K562 (cell line): ENCODE data around the gene ANKRD12. TPM values are rescaled to one million over a fixed set of nuclear protein-coding genes. Genes with fewer than 3 reads are reported as not detected.

Experiments used
- ARID2 ChIP-seq: fragments of 450-650 bp; IDR thresholded peaks from 2 replicates; pipeline ENCODE4 v1.6.1; 2017; ENCODE audit warnings: antibody characterized with exemption, mild to moderate bottlenecking
- ARID4B ChIP-seq: sonication (generic); formaldehyde crosslinking; IDR thresholded peaks from 2 replicates; pipeline ENCODE4 v1.8.0; 2022; ENCODE audit warnings: mild to moderate bottlenecking, missing genetic modification reagents
- CREB1 ChIP-seq, 2 experiments: sonication (generic) in 1 of 2; formaldehyde crosslinking in 1 of 2; IDR thresholded peaks; 2 replicates each; pipeline versions ENCODE4 v1.6.1 to v1.8.0; 2012 to 2022; ENCODE audit warnings: inconsistent platforms in 1 of 2, mild to moderate bottlenecking in 1 of 2, missing genetic modification reagents in 1 of 2, moderate library complexity in 1 of 2
- MITF ChIP-seq: IDR thresholded peaks from 2 replicates; pipeline ENCODE4 v1.6.1; 2014; ENCODE audit warnings: antibody characterized with exemption
- MYC ChIP-seq, 2 experiments: fragments of 250-450 bp in 1 of 2; sonication (Bioruptor Pico) in 1 of 2; IDR thresholded peaks; 2 replicates each; pipeline versions ENCODE4 v1.5.1 to v1.6.1; 2012 to 2021; ENCODE audit warnings: low read depth in 2 of 2, borderline replicate concordance in 1 of 2, improper control_type of control experiment in 1 of 2, low read length in 1 of 2, mild to moderate bottlenecking in 1 of 2, moderate library complexity in 1 of 2
- RERE ChIP-seq: sonication (generic); formaldehyde crosslinking; IDR thresholded peaks from 2 replicates; pipeline ENCODE4 v1.8.0; 2023; ENCODE audit warnings: missing genetic modification reagents, mild to moderate bottlenecking, borderline replicate concordance
- SREBF2 ChIP-seq: sonication (generic); formaldehyde crosslinking; IDR thresholded peaks from 2 replicates; pipeline ENCODE4 v1.4.0; 2020; ENCODE audit warnings: mild to moderate bottlenecking, missing genetic modification reagents
- ZBTB7A ChIP-seq: IDR thresholded peaks from 2 replicates; pipeline ENCODE4 v1.6.1; 2011; ENCODE audit warnings: low read depth, mild to moderate bottlenecking, low read length, moderate library complexity, borderline replicate concordance; ENCODE audit not compliant: control insufficient read depth
- ZNF146 ChIP-seq: IDR thresholded peaks from one replicate; pipeline ENCODE4 v1.6.1; 2018; ENCODE audit warnings: missing compliant biosample characterization; ENCODE audit not compliant: unreplicated experiment
- ZNF24 ChIP-seq: fragments of 450-650 bp; IDR thresholded peaks from 2 replicates; pipeline ENCODE4 v1.6.1; 2016
- ZNF395 ChIP-seq: fragments of 200-800 bp; sonication (Bioruptor generic); IDR thresholded peaks from 2 replicates; pipeline ENCODE4 v1.6.1; 2017; ENCODE audit warnings: missing genetic modification characterization, missing compliant biosample characterization
- polyA plus RNA-seq, 8 experiments: library from polyadenylated mRNA; depleted of rRNA in 4 of 8; stranded (reverse) in 5 of 8; unstranded in 3 of 8; fragments of >200 nt; fragmentation: Nextera tagmentation in 2 of 8; fragmentation: Illumina TruSeq in 1 of 8; extraction: Ambion mirVana in 2 of 8; extraction: Trizol in 1 of 8; gene quantifications; 2 replicates each; pipeline versions ENCODE4 v1.2.1 to v1.2.3, GENCODE V29; 2011 to 2014; ENCODE audit warnings: inconsistent platforms in 1 of 8, missing spikeins in 1 of 8
- total RNA-seq, 7 experiments: library from RNA; depleted of rRNA in 6 of 7; stranded (reverse); fragments of >200 nt in 6 of 7; fragmentation: Illumina TruSeq in 2 of 7; extraction: Trizol in 2 of 7; gene quantifications; 2 replicates each; pipeline versions ENCODE4 v1.2.1 to v1.2.3, GENCODE V29; 2011 to 2021; ENCODE audit warnings: low replicate concordance in 1 of 7

Gene ANKRD12
- total and polyA plus RNA-seq, 9 of the 15 experiments (the other 6 are each of a cell fraction or from before 2014, with no cell fraction given): 6.6 to 28.2 (median 16.0) TPM

- peak; percentile 73 for TF ChIP-seq ARID4B
- peak; percentile 62; the same call in 1 of the 2 replicates for TF ChIP-seq MYC (IDR thresholded peaks at IDR 0.05; ENCODE audit: low read depth, low read length)
- TF ChIP-seq MYC (CRISPR knock-in tag; IDR thresholded peaks at IDR 0.05; ENCODE audit: borderline replicate concordance, low read depth): no peak
- peak; percentile 82; the same call in 1 of the 2 replicates for TF ChIP-seq ZBTB7A
- TF ChIP-seq ZNF146: no peak
- no peak for TF ChIP-seq SREBF2 (CRISPR knock-in tag)
- TF ChIP-seq RERE (CRISPR knock-in tag): no peak
- no peak for TF ChIP-seq ARID2
- peak; percentile 83; the same call in 1 of the 2 replicates for TF ChIP-seq ZNF395 (CRISPR knock-in tag)
- TF ChIP-seq CREB1 (IDR thresholded peaks at IDR 0.05): peak; percentile 61
- TF ChIP-seq CREB1 (CRISPR knock-in tag; IDR thresholded peaks at IDR 0.05): peak; percentile 51; the same call in 1 of the 2 replicates
- no peak for TF ChIP-seq MITF
- TF ChIP-seq ZNF24: no peak
Measured at GRCh38 chr18:9137168-9138066, 836 bp downstream of the ANKRD12 start (continued).
